PC-9 (cell line): ENCODE results near the gene MRGPRX2.

Experiments
- CTCF ChIP-seq: fragments of 200-600 bp; sonication (generic); conservative IDR thresholded peaks from 2 replicates; pipeline ENCODE4 v1.6.1; 2017; ENCODE audit warnings: mixed run types, antibody characterized with exemption, mild to moderate bottlenecking, moderate library complexity
- EZH2 ChIP-seq: fragments of 200-600 bp; sonication (generic); IDR thresholded peaks from 2 replicates; pipeline ENCODE4 v1.8.0; 2017; ENCODE audit warnings: antibody characterized with exemption, low read depth

DNA sequence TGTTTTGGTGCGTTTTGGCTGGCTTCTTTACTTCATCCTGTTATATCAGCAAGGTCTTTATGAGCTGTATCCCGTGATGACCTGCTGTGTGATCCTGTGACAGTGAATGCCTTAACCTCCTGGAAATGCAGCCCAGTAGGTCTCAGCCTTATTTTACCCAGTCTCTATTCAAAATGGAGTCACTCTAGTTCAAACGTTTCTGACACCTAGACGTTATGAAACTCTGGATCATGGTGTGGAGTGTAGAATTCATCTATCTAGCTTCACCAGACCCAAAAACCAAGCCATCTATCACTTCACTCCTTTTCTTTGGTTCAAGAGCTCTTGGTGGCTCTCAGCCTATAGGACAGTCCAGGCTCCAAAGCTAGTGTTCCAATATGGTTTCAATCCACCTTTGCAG lies 28.3 kb upstream of the MRGPRX2 start:
- TF ChIP-seq CTCF (no peak), EZH2 (no peak)
